ENCODE results near the gene SMOC2. TPM values are rescaled to one million over a fixed set of nuclear protein-coding genes. Genes with fewer than 3 reads are reported as not detected.

The SMOC2 gene
- total RNA-seq, 1 experiment from 2014 or later: not detected

DNA sequence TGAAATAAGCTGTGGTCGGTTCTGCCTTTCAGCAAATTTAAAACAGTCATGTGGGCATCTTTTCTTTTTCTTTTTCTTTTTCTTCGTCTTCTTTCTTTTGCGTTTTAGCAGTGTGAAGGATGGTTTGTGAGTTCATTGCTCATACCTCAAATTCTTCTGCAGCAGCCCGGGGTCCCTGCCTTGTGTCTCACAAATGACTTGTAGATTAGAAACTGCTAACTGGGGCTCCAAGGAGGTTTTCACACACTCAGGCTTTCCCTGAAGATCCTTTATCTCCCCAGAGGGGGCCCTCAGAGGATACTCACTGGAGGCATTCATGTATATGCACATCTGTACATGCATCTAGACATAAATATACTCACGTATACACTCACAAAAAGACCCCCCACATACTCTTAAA, 1.7 kb downstream of the SMOC2 start:
- no peak for DNase-seq (ENCODE audit: low read depth)

DNA sequence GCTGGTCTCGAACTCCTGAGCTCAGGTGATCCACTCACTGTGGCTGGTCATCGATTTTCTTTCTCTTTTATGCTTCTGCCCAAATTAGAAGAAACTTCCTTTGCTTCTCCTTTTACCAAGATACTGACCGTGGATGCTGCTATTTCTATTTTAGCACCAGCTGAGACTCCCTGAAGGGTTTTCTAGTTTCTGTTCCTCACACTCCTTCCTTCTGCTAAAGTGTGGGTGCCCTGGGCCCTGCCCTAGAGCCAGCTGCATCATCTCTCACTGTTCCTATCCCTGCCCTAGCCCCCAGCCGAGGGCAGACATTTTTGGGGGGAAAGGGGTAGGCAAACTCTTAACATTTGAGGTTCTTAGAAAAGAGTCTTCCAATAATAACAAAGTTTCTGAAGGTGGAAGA, 6.3 kb downstream of the SMOC2 start:
- DNase-seq (ENCODE audit: low read depth): no peak

DNA sequence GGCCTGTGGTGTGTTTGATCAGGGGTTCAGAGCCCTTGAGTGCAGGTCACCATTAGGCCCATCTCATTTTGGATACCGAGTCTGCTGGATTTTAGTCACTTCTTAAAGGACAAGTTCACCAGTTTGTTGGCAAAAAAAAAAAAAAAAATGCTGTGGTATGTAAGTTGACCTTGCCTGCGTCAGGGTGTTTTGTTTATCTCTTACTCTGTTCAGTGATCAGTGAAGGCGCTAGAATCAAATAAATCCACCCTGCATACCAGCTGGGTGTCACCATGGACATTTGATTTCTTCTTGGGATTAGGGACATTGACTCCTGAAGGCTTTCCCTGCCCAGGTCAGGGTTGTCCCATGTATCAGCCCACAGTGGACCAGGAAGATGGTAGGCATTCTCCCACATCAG, 6.7 kb downstream of the SMOC2 start:
- DNase-seq (ENCODE audit: low read depth): no peak

DNA sequence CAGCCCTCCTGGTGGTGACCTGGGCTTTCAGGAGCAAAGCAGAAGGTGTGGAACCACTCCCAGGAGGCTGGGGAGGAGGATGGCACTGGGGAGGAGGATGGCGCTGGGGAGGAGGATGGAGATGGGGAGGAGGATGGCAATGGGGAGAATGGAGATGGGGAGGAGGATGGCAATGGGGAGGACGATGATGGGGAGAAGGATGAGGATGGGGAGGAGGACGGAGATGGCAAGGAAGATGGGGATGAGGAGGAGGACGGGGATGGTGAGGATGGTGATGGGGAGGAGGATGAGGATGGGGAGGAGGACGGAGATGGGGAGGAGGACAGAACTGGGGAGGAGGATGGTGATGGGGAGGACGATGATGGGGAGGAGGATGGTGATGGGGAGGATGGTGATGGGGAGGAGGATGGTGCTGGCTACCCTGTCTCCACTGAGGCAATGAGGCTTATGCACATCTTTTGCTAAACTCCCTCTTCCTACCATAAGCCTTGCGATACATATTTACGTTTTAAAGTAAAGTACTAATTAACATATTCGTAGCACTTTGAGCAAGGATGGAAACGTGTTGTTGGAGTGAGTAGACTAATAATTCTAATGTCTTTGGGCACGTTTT, 7.4 kb downstream of the SMOC2 start:
- no peak for DNase-seq (ENCODE audit: low read depth)

DNA sequence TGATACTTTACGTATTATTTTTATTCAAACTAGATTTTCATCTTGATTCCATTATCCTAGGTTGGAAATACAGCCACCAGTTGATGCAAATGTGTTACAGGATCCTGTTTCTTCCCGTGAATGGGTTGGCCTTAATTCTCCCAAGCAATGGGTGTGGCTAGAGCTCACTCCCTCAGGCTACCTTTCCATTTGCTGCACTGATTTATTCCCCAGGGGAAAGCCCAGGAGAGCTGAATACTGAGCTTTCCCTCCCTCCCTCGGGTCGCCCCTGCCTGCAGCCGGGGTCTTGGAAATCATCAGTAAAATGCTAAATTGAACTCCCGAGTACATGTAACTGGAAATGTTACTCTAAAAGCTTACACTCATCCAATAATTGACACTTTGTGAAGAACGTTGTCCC, 9.9 kb downstream of the SMOC2 start:
- DNase-seq (ENCODE audit: low read depth): no peak

DNA sequence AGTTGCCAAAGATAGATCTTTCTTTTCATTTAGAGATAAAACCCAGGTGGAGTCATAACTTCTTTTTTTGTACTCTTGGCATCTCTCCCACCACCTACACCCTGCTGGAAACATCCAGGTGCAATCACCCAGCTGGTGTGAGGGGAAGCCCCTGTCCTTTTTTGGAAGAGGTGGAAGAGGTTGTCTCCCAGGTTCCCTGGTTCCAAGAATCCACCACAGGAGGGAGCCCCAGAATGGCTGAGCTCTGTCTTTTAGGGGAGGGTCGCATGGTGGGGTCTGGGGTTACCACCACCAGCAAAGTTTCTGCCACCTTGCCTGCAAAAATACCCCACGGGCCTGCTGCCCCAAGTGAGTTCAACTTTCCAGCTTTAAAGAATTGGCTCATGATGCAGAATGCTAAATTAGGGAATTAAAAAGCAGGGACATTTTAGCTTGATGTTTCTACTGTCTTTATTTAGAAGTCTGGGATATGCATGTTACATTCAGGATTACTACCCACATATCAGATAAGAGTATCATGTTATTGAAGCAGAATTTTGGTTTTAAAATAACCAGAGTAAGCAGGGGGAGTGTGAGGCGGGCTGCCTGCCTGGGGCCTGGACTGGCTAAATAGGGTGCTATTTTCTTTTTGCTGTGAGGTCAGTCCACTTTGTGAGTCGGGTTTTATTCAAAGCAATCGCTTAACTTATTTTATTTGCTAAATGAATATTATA, 11.0 kb downstream of the SMOC2 start:
- DNase-seq (ENCODE audit: low read depth): no peak

DNA sequence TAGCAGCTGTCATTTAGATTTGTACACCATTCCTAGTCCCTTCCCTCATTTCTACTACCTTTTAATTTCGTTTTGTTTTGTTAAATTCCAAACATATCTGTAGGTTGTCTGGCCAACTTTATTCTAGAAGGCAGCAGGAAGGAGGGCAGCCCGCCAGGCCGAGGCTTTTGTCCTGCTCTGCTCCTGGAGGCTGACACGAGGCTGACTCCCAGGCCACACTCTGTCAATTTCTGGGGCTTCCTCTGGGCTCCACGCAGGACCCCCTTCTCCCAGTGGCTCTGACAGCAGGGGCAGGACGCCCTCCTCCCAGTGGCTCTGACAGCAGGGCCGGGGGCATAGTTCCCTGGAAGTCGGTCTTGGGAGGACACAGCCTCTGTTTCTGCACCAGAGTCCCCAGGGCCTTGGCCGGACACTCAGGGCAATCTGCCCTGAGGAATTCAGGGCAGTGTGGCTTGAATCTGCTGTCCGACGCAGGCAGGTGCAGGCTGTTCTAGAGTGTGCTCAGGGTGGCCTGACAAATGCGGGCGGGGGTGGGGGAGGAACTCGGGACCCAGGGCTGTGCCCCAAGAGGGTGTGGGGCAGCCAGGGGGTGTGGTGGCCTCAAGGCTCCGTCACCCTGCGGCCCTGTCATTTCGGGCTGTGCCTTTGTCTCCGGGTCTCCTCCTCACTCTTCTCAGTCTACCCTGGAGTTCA, 11.8 kb downstream of the SMOC2 start:
- no peak for DNase-seq (ENCODE audit: low read depth)

DNA sequence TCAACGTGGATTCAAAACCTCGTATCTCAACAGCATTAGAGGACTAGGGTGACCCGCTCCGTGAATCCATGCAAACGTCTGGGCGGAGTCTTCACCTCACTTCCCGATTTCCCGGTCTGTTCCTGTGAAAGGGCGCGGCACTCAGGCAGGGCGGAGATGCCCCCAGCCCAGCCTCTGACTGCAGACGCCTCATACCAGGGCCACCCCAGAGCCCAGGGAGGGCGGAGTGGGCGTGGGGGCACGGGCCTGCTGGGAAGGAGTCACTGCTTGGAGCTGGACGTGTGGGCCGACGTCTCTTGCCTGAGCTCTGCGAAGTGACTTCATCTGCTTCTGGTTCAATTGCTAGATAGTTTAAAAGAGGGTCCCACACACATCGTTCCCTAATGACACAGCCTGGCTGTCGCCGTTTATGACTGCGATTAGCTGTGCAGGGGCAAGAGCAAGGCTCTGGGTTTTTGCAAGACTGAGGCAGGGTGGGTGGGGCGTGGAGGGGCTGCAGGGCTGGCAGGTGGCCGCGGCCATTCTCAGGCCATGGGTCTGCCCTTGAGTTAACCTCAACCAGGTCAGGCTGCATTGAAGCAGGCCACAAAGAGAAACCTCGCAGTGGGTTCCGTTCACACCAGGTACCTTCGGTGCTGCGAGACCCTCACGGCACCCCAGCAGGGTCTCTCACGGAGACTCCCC, 15.0 kb downstream of the SMOC2 start:
- DNase-seq (ENCODE audit: low read depth): no peak

DNA sequence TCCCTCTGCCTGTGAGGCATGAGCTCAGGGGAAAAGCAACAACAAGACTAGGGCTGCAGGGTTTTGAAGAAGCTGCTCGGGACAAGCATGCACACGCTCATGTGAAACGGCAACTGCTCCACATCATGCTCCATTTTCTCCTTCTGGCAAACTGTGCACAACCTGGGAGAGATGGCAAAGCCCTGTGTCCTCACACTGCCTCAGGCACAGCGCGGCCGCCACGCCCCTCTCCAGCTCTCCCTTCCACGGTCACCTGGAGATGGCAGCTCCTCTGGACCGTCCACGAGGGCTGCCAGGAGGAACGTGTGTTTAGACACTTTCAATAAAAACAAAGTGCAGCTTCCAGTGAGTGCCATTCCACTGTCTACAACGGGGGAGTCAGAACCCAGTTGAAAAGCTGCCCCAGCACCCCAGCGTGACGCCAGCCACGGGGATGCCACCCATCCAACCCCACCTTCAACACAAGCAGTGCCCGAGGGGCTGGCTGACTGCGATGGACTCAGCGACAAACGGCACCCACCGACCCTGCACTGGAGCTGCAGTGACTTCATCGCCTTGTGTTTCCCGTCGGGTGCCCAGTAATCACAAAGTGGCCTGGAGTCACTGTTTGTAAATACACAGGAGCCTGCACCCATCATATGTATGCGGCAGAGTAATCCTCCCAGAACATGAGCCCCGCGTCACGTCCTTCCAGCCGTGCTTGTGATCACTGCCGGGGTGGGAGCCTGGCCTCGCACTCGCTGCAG, 16.1 kb downstream of the SMOC2 start:
- no peak for DNase-seq (ENCODE audit: low read depth)

DNA sequence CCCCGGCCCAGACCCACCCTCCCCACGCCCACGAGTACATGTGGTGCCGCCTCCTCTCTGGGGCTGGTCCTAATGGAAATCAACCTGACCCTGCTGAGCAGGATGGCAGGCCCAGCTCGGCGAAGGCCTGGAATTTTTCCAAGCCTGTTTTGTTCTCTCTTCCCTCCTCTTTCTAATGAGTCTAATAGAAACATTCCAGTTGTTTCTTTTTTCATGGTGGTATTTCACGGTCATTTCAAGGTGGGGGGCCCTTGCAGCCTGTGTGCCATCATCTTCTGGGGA, 16.6 kb downstream of the SMOC2 start:
- DNase-seq (ENCODE audit: low read depth): no peak

DNA sequence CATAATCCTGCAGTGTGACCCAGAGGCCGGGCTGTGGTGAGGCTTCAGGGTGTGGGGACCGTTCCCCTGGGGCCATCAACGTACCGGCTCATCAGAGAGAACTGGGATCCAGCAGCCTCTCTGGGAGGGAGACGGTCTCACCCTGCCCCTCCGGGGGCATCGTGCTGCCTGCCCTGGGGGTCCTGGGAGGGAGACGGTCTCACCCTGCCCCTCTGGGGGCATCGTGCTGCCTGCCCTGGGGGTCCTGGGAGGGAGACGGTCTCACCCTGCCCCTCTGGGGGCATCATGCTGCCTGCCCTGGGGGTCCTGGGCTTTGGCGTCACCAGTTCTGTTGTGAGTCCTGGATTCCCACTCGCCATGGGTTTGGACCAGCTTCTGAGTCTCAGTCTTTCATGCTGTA, 17.1 kb downstream of the SMOC2 start:
- DNase-seq (ENCODE audit: low read depth): no peak

DNA sequence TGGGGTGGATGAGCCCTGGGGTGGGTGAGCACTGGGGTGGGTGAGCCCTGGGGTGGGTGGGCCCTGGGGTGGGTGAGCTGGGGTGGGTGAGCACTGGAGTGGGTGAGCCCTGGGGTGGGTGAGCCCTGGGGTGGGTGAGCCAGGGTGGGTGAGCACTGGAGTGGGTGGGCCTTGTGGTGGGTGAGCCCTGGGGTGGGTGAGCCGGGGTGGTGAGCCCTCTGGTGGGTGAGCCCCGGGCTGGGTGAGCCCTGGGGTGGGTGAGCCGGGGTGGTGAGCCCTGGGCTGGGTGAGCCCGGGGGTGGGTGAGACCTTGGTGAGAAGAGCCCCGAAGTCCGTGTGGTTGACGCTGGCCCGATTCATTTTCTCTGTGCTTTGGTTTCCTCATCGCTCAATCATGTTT, 18.6 kb downstream of the SMOC2 start:
- no peak for DNase-seq (ENCODE audit: low read depth)

DNA sequence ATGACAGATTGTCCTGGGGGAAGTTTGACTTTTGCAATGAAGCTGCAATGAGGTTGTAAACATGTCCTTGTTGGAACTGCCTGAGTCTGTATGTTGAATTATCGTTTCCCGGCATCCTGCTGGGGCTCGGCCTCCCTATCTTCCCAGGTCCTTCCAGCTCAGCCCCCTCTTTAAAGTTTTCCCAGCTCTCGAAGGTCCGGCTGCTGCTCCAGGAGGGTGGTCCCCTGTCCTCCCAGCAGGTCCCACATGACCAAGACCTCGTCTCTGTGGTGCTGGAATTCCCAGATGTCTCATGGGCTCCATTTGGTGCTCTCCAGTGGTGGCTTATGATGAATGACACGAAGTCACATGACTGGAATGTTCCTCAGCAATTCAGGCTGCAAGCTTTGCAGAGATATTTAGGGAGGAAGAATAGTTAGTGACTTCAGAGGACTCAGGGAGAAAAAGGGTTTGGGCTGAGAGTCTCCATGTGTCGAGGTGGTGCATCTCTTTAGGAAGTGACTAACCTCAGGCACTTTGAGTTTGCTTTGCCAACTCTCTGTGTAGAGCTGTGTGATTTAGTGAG, 21.4 kb downstream of the SMOC2 start:
- DNase-seq (ENCODE audit: low read depth): no peak

DNA sequence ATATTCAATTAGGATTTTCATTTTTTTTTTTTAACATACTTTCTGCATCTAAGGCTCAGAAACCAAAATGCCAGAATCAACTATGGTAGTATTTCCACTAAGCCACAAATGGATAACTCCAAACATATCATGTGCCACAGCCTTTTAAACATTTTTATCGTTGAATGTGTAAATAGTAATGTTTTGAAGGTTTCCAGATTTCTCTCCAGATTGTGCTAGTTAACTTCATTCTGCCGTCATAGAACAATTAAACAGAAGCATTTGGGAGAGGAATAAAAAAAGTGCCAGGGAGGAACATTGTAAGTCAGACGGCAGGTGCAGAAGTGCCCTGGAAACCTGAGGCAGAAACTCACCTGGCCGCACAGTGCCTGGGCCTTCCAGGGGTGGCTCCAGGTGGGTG, 23.6 kb downstream of the SMOC2 start:
- no peak for DNase-seq (ENCODE audit: low read depth)

DNA sequence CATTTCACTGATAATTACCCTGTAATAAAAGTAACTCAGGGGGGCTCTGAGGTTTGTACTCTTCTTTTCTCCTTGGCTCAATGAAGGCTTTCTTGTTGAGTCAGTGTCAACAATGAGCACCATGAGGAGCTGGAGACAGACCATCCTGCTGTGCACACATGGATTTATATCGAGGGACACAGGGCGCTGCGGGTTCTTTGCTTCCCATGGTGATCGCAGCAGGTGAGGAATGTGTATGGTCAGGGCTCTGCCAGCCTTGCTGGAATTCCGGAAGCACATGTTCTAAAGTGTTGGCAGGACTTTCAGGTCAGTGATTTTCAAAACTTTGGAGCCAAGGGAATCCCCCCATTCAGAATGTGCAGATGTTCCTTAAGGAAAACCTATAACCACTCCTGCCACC, 27.1 kb downstream of the SMOC2 start:
- DNase-seq (ENCODE audit: low read depth): peak; percentile 6

DNA sequence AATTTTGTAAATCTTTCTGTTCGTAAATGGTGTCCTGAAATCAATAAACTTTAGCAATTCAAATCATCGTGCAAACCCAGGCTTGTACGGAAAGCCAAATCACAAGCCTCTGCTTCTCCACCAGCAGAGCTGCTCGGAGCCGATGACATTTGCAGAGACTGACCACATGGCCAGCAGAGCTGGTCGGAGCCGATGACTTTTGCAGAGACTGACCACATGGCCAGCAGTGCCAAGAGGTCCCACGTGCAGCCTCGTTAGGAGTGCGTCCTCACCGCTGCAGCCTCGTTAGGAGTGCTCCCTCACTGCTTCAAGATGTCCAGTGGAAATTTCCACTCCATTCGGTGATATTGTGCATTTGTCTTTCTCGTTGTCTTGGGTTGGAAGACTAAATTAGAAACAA, 28.5 kb downstream of the SMOC2 start:
- DNase-seq (ENCODE audit: low read depth): no peak

DNA sequence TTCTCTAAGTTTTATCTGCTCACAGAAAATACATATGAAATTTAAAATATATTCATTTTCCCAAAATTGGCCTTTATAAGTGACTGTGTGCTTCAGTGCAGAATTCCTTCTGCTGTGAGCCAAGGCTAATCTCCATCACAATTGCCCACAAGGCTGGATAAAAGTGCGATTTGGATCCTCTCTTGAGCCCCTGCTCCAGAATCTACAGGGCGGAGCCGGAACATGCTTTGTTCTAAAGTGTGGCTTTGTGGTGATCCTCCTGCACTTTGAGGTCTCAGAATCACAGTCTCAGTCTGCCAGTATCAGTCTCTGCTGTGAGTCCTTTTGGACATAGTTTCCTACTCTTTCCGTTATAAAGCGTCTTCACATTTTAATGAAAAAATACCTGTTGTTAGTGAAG, 28.9 kb downstream of the SMOC2 start:
- DNase-seq (ENCODE audit: low read depth): no peak

DNA sequence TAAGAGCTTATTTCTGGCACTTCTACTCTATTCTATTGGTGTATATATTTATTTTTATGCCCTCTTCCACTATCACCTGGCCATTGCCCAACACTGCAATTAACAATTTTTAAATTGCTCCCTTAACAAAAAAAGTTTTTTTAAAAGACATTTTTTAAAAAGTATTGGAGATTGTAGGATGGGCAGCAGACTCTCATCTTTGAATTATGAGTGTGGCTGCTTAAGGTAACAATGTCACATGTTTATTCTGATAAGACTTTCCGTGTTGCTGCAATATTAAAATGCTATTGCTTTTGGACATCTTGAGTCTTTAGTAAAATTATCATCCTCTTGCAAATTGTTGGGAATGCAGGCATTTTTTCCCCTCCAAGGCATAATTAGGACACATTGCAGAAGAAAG, 31.4 kb downstream of the SMOC2 start:
- DNase-seq (ENCODE audit: low read depth): no peak

DNA sequence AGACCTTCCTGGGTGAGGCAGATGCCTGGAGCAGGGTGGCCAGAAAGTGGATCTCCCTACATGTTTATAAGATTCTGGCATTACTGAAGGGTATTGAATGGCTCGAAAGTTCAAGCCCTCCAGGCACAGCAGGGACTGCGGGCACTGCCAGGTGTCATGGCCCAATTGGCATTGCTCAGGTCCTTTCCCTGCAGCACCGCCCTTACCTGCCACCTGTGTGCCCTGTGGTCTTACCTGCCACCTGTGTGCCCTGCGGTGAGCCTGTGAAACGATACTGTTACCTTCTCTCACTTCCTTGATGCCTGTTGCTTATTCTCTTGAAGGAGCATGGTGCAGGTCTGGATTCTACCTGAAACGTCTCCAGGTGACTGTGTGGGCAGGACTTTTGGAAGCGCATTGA, 32.2 kb downstream of the SMOC2 start:
- DNase-seq (ENCODE audit: low read depth): no peak

DNA sequence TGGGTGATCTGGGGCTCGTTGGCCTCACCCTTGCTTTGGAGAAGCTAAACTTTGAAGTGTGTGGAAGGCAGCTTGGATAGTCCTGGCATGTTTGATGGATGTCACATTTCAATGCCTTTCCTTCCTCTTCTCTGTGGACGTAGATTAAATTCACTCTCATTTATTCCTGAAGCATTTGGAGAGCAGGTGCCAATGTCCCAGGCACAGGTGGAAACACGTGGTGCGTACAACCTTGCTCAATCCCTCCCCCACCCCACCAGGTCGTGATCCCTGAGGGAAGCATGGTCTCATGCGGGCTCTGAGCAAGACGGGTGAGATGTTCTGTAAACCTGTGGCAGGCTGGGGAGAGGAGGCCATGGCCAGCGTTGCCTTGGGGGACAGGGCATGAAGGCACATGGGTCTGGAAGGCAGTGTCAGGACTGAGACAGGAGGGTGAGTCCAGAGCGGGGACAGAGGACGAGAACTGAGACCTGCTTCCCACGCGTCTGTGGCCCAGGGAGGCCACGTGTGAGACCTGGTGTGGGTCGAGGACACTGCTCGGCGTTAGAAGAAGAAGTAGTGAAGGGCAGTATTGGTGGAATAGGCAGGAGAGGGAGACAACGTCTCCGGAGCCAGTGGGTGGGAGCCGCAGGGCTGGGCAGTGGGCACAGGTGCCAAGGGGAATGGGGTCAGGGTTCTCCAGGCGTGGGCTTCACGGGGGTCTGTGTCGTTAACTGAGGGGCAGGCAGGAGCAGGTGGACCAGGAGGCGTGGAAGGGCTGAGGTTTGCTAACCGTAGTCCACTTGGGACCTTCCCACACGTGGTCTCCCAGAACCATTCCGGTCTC, 34.4 kb downstream of the SMOC2 start:
- no peak for DNase-seq (ENCODE audit: low read depth)

DNA sequence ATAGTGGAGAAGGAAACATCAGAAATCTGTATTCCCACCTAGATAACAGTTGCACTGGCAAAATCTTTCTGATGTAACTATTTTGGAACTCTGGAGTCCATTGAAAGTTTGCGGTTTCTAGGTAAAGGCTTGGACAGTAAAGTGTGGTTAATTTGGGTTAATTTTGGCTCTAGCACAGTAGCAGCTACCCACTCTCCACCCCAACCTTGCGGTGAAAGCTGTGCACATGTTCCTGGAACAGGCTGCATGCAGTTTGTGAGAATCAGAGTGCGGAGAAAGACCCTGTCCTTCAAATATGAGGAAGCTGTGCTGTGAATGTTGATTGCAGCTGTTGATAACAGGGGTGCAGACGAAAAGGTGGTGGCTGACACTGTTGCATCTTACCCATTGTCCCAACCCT, 38.4 kb downstream of the SMOC2 start:
- no peak for DNase-seq (ENCODE audit: low read depth)
